GM19239 (cell line): ENCODE measurements around the gene LGR6.

Source experiments
- DNase-seq: peaks from one replicate; pipeline ENCODE4 v3.0.0; 2011; ENCODE audit warnings: low spot score; ENCODE audit not compliant: insufficient read length
- FAIRE-seq: peaks from 2 replicates; lab custom pipeline; 2011; peaks lifted over from hg19 to GRCh38; lab: Jason Lieb, UNC

The LGR6 gene

DNA sequence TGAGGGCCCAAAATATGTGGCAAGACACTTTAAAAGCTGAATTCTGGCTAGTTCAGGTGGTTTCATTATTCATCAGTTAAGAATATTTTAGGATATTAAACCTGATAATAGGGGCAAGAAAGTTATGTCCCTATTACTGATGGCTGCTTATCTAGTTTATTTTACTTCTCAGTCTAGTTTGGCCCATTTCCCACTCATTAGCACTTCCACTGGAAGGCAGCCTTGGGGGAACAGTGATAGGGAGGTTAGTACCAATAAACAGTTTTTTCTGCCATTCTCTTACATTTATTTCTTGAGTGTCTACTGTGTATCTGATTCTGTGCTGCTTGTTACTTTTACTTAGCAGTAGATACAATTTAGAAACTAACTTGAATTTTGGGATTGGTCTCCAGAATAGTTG, 163.9 kb downstream of the LGR6 start:
- FAIRE-seq = no peak

DNA sequence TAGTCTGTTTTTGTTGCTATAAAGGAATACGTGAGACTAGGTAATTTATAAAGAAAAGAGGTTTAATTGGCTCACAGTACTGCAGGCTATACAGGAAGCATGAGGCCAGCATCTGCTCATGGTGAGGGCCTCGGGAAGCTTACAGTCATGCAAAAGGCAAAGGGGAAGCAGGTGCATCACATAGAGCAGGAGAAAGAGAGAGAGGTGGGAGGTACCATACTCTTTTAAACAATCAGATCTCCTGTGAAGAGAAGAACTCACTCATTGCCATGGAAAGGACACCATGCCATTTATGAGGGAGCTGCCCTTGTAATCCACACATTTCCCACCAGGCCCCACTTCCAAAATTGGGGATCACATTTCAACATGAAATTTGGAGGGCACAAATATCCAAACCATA, 167.6 kb downstream of the LGR6 start:
- FAIRE-seq = no peak
- DNase-seq = no peak

More for the DNA sequence above, 163.9 kb downstream of the LGR6 start:
- no peak for DNase-seq

DNA sequence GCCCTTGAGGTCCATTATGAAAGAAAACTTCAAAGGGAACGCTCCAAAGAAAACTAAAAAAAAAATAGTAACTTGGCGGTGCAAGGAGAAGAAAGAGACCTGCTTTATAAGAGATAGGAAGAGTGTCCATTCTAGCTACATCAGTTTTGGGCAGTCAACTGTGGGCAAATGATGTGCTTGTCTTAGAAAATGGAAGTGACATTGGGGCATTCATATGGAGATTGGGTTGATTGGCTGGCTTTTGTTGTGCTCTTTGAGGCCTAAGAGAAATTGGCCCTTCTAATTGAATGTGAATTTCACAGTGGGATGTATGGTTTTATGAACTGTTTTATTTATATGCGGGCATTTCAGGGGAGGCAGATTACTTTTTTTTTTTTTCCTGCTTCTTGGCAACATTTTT, 168.1 kb downstream of the LGR6 start:
- DNase-seq (no peak), FAIRE-seq (no peak)

DNA sequence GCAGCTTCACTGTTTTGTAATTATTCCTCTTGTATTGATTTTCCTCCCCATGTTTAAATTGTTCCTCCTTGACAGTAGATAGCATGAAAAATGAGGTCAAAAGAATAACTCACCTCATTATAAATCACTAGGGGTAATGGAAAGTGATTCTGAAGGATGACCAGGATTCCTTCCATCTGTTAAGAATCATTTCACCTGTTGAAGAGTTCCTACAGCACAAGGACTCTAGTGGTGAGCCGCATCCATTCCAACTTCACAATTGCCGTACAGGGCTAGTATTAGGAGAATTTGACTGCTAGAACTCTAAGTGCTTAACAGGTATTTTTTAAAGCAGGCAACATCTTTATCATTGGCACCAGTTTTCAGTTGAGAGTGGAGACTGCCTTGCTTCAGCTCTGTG, 168.6 kb downstream of the LGR6 start:
- FAIRE-seq = no peak

DNA sequence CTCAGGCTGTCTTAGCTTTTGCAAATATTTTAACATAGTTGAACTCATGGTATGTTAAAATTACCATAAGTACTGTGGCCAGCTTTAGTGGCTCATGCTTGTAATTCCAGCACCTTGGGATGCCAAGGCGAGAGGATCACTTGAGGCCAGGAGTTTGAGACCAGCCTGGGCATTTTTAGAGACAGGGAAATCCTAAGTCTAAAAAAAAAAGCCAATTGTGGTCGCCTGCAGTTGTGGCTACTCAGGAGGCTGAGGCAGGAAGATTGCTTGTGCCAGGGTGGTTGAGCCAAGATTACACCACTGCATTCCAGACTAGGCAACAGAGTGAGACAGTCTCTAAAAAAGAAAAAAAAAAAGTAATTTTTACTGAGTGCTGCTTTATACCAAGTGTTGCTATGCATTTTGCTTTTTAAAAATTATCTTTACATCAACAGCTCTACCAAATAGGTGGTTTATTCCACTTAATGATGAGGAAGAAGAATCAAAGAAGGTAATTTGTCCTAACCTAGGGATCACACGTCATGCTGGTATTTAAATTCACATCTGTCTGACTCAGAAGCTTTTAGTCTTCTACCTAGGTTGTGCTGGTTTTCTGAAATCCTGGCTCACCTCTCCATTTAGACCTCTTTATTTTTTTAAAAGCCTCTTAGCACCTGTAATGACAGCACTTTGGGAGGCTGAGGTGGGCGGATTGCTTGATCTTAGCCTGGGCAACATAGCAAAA, 171.7 kb downstream of the LGR6 start:
- FAIRE-seq (no peak), DNase-seq (no peak)

More for the DNA sequence above, 168.6 kb downstream of the LGR6 start:
- DNase-seq = no peak

DNA sequence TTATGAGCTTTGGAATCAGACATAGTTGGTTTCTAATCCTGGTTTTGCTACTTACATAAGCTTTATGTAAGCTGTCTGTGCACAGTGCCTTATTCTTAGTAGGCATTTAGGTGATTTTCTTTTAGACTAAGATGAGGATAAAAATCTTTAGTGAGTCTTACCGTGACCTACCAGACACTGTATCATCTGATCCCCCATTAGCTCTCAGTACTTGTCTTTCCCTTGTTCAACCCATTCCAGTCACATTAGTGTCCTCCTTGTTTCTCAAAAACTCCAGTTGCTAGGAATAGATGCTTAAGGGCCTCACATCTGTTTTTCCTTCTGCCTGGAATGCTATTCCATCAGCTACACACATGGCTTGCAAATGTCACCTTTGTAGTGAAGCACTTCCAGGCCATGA, 173.7 kb downstream of the LGR6 start:
- FAIRE-seq (no peak), DNase-seq (no peak)
